Measurements from ENCODE around the gene FOXP1.

Gene FOXP1

GRCh38 chr3:71002298-71002697 is 581.2 kb downstream of the FOXP1 start:
- TF ChIP-seq CTCF (IDR thresholded peaks at IDR 0.05; ENCODE audit: low read length): no peak
- no peak for TF ChIP-seq EZH2 (IDR thresholded peaks at IDR 0.05; ENCODE audit: borderline replicate concordance, low read length)
- peaks cover 36% of the 10 kb centered on the region for H3K36me3 ChIP-seq (ENCODE audit: insufficient read depth, low read length)
- H3K4me3 ChIP-seq (ENCODE audit: low read depth, low read length, poor library complexity, severe bottlenecking): no peak overlapping the region
- H3K9me2 ChIP-seq (ENCODE audit: low read depth, low read length): no peaks in the 10 kb centered on the region
- H3K4me1 ChIP-seq (ENCODE audit: insufficient read depth, low read length, severe bottlenecking): peaks cover 28% of the 10 kb centered on the region
- H3K4me2 ChIP-seq (ENCODE audit: low read length): no peak overlapping the region
- peaks cover 21% of the 10 kb centered on the region for H3K79me2 ChIP-seq (ENCODE audit: insufficient read depth, low read length)
- H3K9ac ChIP-seq (ENCODE audit: low read length): no peak overlapping the region
- H3F3A ChIP-seq (ENCODE audit: insufficient read depth, low read length): no peaks in the 10 kb centered on the region
- no peaks in the 10 kb centered on the region for H3K27me3 ChIP-seq (ENCODE audit: insufficient read depth, low read length)
- H2AFZ ChIP-seq (ENCODE audit: low read length): no peak overlapping the region
- peak overlapping the region; percentile 25 for H3K27ac ChIP-seq (ENCODE audit: low read depth, low read length, poor library complexity, severe bottlenecking)
- H4K20me1 ChIP-seq (ENCODE audit: insufficient read depth, low read length): no peaks in the 10 kb centered on the region
- no peaks in the 10 kb centered on the region for H3K9me3 ChIP-seq (ENCODE audit: low read length)

- no peaks in the 10 kb centered on the region for H3K9me2 ChIP-seq (ENCODE audit: low read depth, low read length)
- peaks cover 23% of the 10 kb centered on the region for H3K4me1 ChIP-seq (ENCODE audit: insufficient read depth, low read length, severe bottlenecking)
- H4K20me1 ChIP-seq (ENCODE audit: insufficient read depth, low read length): no peaks in the 10 kb centered on the region
- H3F3A ChIP-seq (ENCODE audit: insufficient read depth, low read length): no peaks in the 10 kb centered on the region
- H3K27ac ChIP-seq (ENCODE audit: low read depth, low read length, poor library complexity, severe bottlenecking): peak overlapping the region; percentile 47
- TF ChIP-seq EZH2 (IDR thresholded peaks at IDR 0.05; ENCODE audit: borderline replicate concordance, low read length) (no peak), CTCF (IDR thresholded peaks at IDR 0.05; ENCODE audit: low read length) (no peak)
- no peaks in the 10 kb centered on the region for H3K9me3 ChIP-seq (ENCODE audit: low read length)
- no peak overlapping the region for H3K9ac ChIP-seq (ENCODE audit: low read length)
- H3K27me3 ChIP-seq (ENCODE audit: insufficient read depth, low read length): no peaks in the 10 kb centered on the region
- no peak overlapping the region for H2AFZ ChIP-seq (ENCODE audit: low read length)
- peaks cover 46% of the 10 kb centered on the region for H3K36me3 ChIP-seq (ENCODE audit: insufficient read depth, low read length)
- peaks cover 18% of the 10 kb centered on the region for H3K79me2 ChIP-seq (ENCODE audit: insufficient read depth, low read length)
- H3K4me3 ChIP-seq (ENCODE audit: low read depth, low read length, poor library complexity, severe bottlenecking): no peak overlapping the region
- no peak overlapping the region for H3K4me2 ChIP-seq (ENCODE audit: low read length)
These were observed 582.2 kb downstream of the FOXP1 start for GRCh38 chr3:71001303-71001830.

GRCh38 chr3:71000483-71000882 is 583.0 kb downstream of the FOXP1 start:
- Histone ChIP-seq H3K36me3 (ENCODE audit: insufficient read depth, low read length) (peaks cover 50% of the 10 kb centered on the region), H3K4me3 (ENCODE audit: low read depth, low read length, poor library complexity, severe bottlenecking) (no peak overlapping the region), H3K9ac (ENCODE audit: low read length) (no peak overlapping the region), H3K4me2 (ENCODE audit: low read length) (no peak overlapping the region), H2AFZ (ENCODE audit: low read length) (no peak overlapping the region), H4K20me1 (ENCODE audit: insufficient read depth, low read length) (no peaks in the 10 kb centered on the region), H3F3A (ENCODE audit: insufficient read depth, low read length) (no peaks in the 10 kb centered on the region), H3K27ac (ENCODE audit: low read depth, low read length, poor library complexity, severe bottlenecking) (peak overlapping the region; percentile 47), H3K9me2 (ENCODE audit: low read depth, low read length) (no peaks in the 10 kb centered on the region), H3K9me3 (ENCODE audit: low read length) (no peaks in the 10 kb centered on the region), H3K27me3 (ENCODE audit: insufficient read depth, low read length) (no peaks in the 10 kb centered on the region), H3K79me2 (ENCODE audit: insufficient read depth, low read length) (peaks cover 13% of the 10 kb centered on the region), H3K4me1 (ENCODE audit: insufficient read depth, low read length, severe bottlenecking) (peaks cover 23% of the 10 kb centered on the region)
- TF ChIP-seq CTCF (IDR thresholded peaks at IDR 0.05; ENCODE audit: low read length): no peak
- no peak for TF ChIP-seq EZH2 (IDR thresholded peaks at IDR 0.05; ENCODE audit: borderline replicate concordance, low read length)
